A549 (cell line): ENCODE results near the gene SIK3. TPM values are rescaled to one million over a fixed set of nuclear protein-coding genes. Genes with fewer than 3 reads are reported as not detected.

Experiments used
- ATAC-seq, 2 experiments: fragments of 200-7000 bp in 1 of 2; fragments of >200 bp in 1 of 2; cut with Nextera tagmentation in 1 of 2; cut with Tn5 transposase in 1 of 2; 3 replicates each; pipeline versions ENCODE4 v1.8.0 to v1.9.1; 2018 to 2020; ENCODE audit warnings: mild to moderate bottlenecking in 1 of 2, moderate library complexity in 1 of 2
- CTCF ChIA-PET: fragments of 300-600 bp; sonication (Branson Sonifier 250); formaldehyde crosslinking; extraction: SDS; loops from one replicate; lab custom pipeline; 2021; ENCODE audit warnings: antibody characterized with exemption, inconsistent platforms; lab: Yijun Ruan, JAX
- POLR2A ChIA-PET: fragments of 350-600 bp; formaldehyde crosslinking; extraction: SDS; loops from one replicate; lab custom pipeline; 2021; ENCODE audit warnings: antibody characterized with exemption, inconsistent platforms; lab: Yijun Ruan, JAX
- DNase-seq, 2 experiments: peaks; one replicate each; pipeline versions ENCODE4 v3.0.0 to v3.0.0-alpha.2; 2011 to 2016; ENCODE audit warnings: low read depth in 1 of 2, low spot score in 1 of 2
- FAIRE-seq: peaks from 2 replicates; lab custom pipeline; 2011; peaks lifted over from hg19 to GRCh38; lab: Jason Lieb, UNC
- H3K27ac ChIP-seq, 2 experiments: fragments of >200 bp; sonication (Bioruptor Twin); formaldehyde crosslinking; 3 replicates each; pipeline ENCODE4 v1.5.1; 2016 to 2017
- H3K4me1 ChIP-seq: fragments of >200 bp; sonication (Bioruptor Twin); formaldehyde crosslinking; 3 replicates; pipeline ENCODE4 v1.6.1; 2016
- H3K4me2 ChIP-seq: fragments of >200 bp; sonication (Bioruptor Twin); formaldehyde crosslinking; 3 replicates; pipeline ENCODE4 v1.6.1; 2016
- H3K4me3 ChIP-seq: fragments of >200 bp; sonication (Bioruptor Twin); formaldehyde crosslinking; 3 replicates; pipeline ENCODE4 v1.5.1; 2016
- H3K9me3 ChIP-seq: fragments of >200 bp; sonication (Bioruptor Twin); formaldehyde crosslinking; 3 replicates; pipeline ENCODE4 v1.6.1; 2016
- CBX2 ChIP-seq: fragments of 200-600 bp; sonication (generic); IDR thresholded peaks from 2 replicates; pipeline ENCODE4 v1.6.1; 2016; ENCODE audit warnings: low read depth, mild to moderate bottlenecking, borderline replicate concordance
- CEBPB ChIP-seq, 2 experiments: fragments of >200 bp in 1 of 2; sonication (Bioruptor Twin) in 1 of 2; formaldehyde crosslinking in 1 of 2; IDR thresholded peaks; 2 replicates each; pipeline ENCODE4 v1.6.1; 2012 to 2016
- CHD2 ChIP-seq: fragments of 150-350 bp; IDR thresholded peaks from 2 replicates; pipeline ENCODE4 v1.6.1; 2014; ENCODE audit warnings: low read length; ENCODE audit not compliant: partially characterized antibody
- E2F6 ChIP-seq: IDR thresholded peaks from 2 replicates; pipeline ENCODE4 v1.6.1; 2012; ENCODE audit warnings: low read depth, borderline replicate concordance
- EHF ChIP-seq: fragments of 250-450 bp; sonication (Bioruptor Pico); IDR thresholded peaks from 2 replicates; pipeline ENCODE4 v1.5.0; 2020; ENCODE audit warnings: mild to moderate bottlenecking
- EHMT2 ChIP-seq: fragments of 200-600 bp; sonication (generic); IDR thresholded peaks from 2 replicates; pipeline ENCODE4 v1.6.1; 2016; ENCODE audit warnings: antibody characterized with exemption, low read depth, mild to moderate bottlenecking, moderate library complexity
- ELK1 ChIP-seq: fragments of 150-350 bp; IDR thresholded peaks from 2 replicates; pipeline ENCODE4 v1.6.1; 2014; ENCODE audit warnings: low read depth, mild to moderate bottlenecking, low read length
- GATA3 ChIP-seq: IDR thresholded peaks from 2 replicates; pipeline ENCODE4 v1.6.1; 2012; ENCODE audit warnings: borderline replicate concordance
- HDAC2 ChIP-seq: fragments of 200-600 bp; sonication (generic); IDR thresholded peaks from 2 replicates; pipeline ENCODE4 v1.6.1; 2016
- HES2 ChIP-seq: fragments of >200 bp; sonication (Bioruptor Twin); formaldehyde crosslinking; IDR thresholded peaks from 2 replicates; pipeline ENCODE4 v1.6.1; 2016
- HOXA7 ChIP-seq: fragments of 250-450 bp; sonication (Bioruptor Pico); IDR thresholded peaks from 2 replicates; pipeline ENCODE4 v1.5.0; 2020; ENCODE audit warnings: mild to moderate bottlenecking, moderate library complexity
- JUNB ChIP-seq: fragments of >200 bp; sonication (Bioruptor Twin); formaldehyde crosslinking; IDR thresholded peaks from 2 replicates; pipeline ENCODE4 v1.6.1; 2016
- KDM1A ChIP-seq: fragments of 200-600 bp; sonication (generic); IDR thresholded peaks from 2 replicates; pipeline ENCODE4 v1.6.1; 2016; ENCODE audit warnings: low read depth, mild to moderate bottlenecking
- KDM5A ChIP-seq: fragments of 200-600 bp; sonication (generic); IDR thresholded peaks from 2 replicates; pipeline ENCODE4 v1.6.1; 2016; ENCODE audit warnings: antibody characterized with exemption, mild to moderate bottlenecking
- MAFK ChIP-seq: fragments of 450-650 bp; IDR thresholded peaks from 2 replicates; pipeline ENCODE4 v1.6.1; 2014; ENCODE audit not compliant: partially characterized antibody
- MAX ChIP-seq: IDR thresholded peaks from 2 replicates; pipeline ENCODE4 v1.6.1; 2012
- MAZ ChIP-seq: fragments of 150-350 bp; IDR thresholded peaks from 2 replicates; pipeline ENCODE4 v1.6.1; 2014; ENCODE audit warnings: antibody characterized with exemption, low read depth, low read length, borderline replicate concordance
- MYC ChIP-seq: IDR thresholded peaks from 2 replicates; pipeline ENCODE4 v1.6.1; 2012; ENCODE audit warnings: mild to moderate bottlenecking, inconsistent platforms, low read length, improper control_type of control experiment, borderline replicate concordance
- NFE2L2 ChIP-seq: fragments of 150-350 bp; conservative IDR thresholded peaks from 2 replicates; pipeline ENCODE4 v1.6.1; 2014; ENCODE audit warnings: low read length
- NPAS2 ChIP-seq: fragments of 250-450 bp; sonication (Bioruptor Pico); IDR thresholded peaks from 2 replicates; pipeline ENCODE4 v1.8.0; 2022; ENCODE audit warnings: mild to moderate bottlenecking, moderate library complexity, borderline replicate concordance
- POLR2AphosphoS2 ChIP-seq: conservative IDR thresholded peaks from 2 replicates; pipeline ENCODE4 v1.6.1; 2012; ENCODE audit warnings: low read length, improper control_type of control experiment, inconsistent platforms
- RAD21 ChIP-seq, 2 experiments: fragments of >200 bp in 1 of 2; sonication (Bioruptor Twin) in 1 of 2; formaldehyde crosslinking in 1 of 2; IDR thresholded peaks in 1 of 2; conservative IDR thresholded peaks in 1 of 2; 2 replicates in 1 of 2; 3 replicates in 1 of 2; pipeline ENCODE4 v1.6.1; 2012 to 2018; ENCODE audit warnings: inconsistent platforms in 1 of 2
- RCOR1 ChIP-seq: fragments of 150-350 bp; IDR thresholded peaks from 2 replicates; pipeline ENCODE4 v1.6.1; 2014; ENCODE audit warnings: antibody characterized with exemption, low read length, low read depth
- SMC3 ChIP-seq: fragments of >200 bp; sonication (Bioruptor Twin); formaldehyde crosslinking; IDR thresholded peaks from 3 replicates; pipeline ENCODE4 v1.6.1; 2018; ENCODE audit warnings: inconsistent platforms
- TFCP2L1 ChIP-seq: fragments of 250-450 bp; sonication (Bioruptor Pico); IDR thresholded peaks from 2 replicates; pipeline ENCODE4 v1.5.0; 2021; ENCODE audit warnings: mild to moderate bottlenecking
- TP53 ChIP-seq: fragments of 250-450 bp; sonication (Bioruptor Pico); IDR thresholded peaks from 2 replicates; pipeline ENCODE4 v1.5.0; 2021; ENCODE audit warnings: mild to moderate bottlenecking, moderate library complexity
- USF2 ChIP-seq: fragments of 450-650 bp; IDR thresholded peaks from 2 replicates; pipeline ENCODE4 v1.6.1; 2014; ENCODE audit warnings: antibody characterized with exemption
- ZC3H11A ChIP-seq: fragments of 450-650 bp; IDR thresholded peaks from 2 replicates; pipeline ENCODE4 v1.6.1; 2014; ENCODE audit warnings: antibody characterized with exemption, mild to moderate bottlenecking
- ZSCAN20 ChIP-seq: fragments of 250-450 bp; sonication (Bioruptor Pico); IDR thresholded peaks from 2 replicates; pipeline ENCODE4 v1.8.0; 2022; ENCODE audit warnings: mild to moderate bottlenecking, moderate library complexity
- WGBS: methylation state at CpG from one replicate; pipeline ENCODE4 v1.1.6; 2017; ENCODE audit errors: missing lambda C conversion rate; 5-methylcytosine and 5-hydroxymethylcytosine counted together
- polyA plus RNA-seq, 4 experiments: library from polyadenylated mRNA; depleted of rRNA in 3 of 4; stranded (reverse); fragments of >200 nt; fragmentation: RNase III in 1 of 4; extraction: RNeasy Plus Mini Kit Qiagen cat#74134 plus additional on column Dnase treatment in 1 of 4; gene quantifications; 2 replicates in 3 of 4; 3 replicates in 1 of 4; pipeline ENCODE4 v1.2.3, GENCODE V29; 2011 to 2017

The SIK3 gene
- polyA plus RNA-seq, 2 of the 4 experiments (the other 2 are of a cell fraction) = 8.2 to 9.0 TPM

- Histone ChIP-seq H3K4me2 (no peak overlapping the region), H3K9me3 (no peaks in the 10 kb centered on the region), H3K4me3 (no peak overlapping the region), H3K27ac (no peak overlapping the region), H3K4me1 (peaks cover 3% of the 10 kb centered on the region; the same call in 1 of the 3 replicates)
- no peak for ATAC-seq
- ChIA-PET POLR2A (no interaction called here), CTCF (no interaction called here)
- TF ChIP-seq MAFK (no peak), CBX2 (no peak), ZC3H11A (no peak), SMC3 (no peak), USF2 (no peak), HES2 (no peak), EHMT2 (no peak), NPAS2 (CRISPR knock-in tag) (no peak), MAX (no peak), EHF (CRISPR knock-in tag) (no peak), ZSCAN20 (CRISPR knock-in tag) (no peak), ELK1 (no peak), MAZ (no peak), TP53 (CRISPR knock-in tag) (no peak), E2F6 (no peak)
- no peak for DNase-seq
- FAIRE-seq = no peak
- WGBS = 96% methylated on average over 3 of the region's 3 CpGs
Observed at GRCh38 chr11:116955548-116955947, 142.7 kb downstream of the SIK3 start.

- ChIA-PET POLR2A (interaction anchor here (0.7 kb wide), 1 partner anchor 14 kb away, joined by 4 read pairs; no protein-coding TSS in a partner anchor), CTCF (no interaction called here)
- Histone ChIP-seq H3K9me3 (no peaks in the 10 kb centered on the region), H3K4me3 (no peak overlapping the region), H3K4me2 (no peak overlapping the region), H3K4me1 (peaks cover 11% of the 10 kb centered on the region), H3K27ac (no peak overlapping the region)
- DNase-seq (no peak), FAIRE-seq (no peak), ATAC-seq (no peak)
- TF ChIP-seq ZC3H11A (no peak), HOXA7 (CRISPR knock-in tag) (no peak), CBX2 (no peak), POLR2AphosphoS2 (no peak), KDM5A (no peak), CHD2 (no peak), TP53 (CRISPR knock-in tag) (no peak), KDM1A (no peak), MYC (no peak), RAD21 (conservative IDR thresholded peaks at IDR 0.05 in 1 of 2, IDR thresholded peaks at IDR 0.05 in 1 of 2) (no peak), JUNB (no peak), RCOR1 (no peak), HES2 (no peak), TFCP2L1 (CRISPR knock-in tag) (no peak), NFE2L2 (no peak), CEBPB (IDR thresholded peaks at IDR 0.05) (no peak), ZSCAN20 (CRISPR knock-in tag) (no peak), HDAC2 (no peak), USF2 (no peak), GATA3 (no peak)
- 89% methylated on average over 6 of the region's 6 CpGs for WGBS
Observed at GRCh38 chr11:116953530-116954285, 144.5 kb downstream of the SIK3 start.
